Mucosa of descending colon (tissue), 3 donors: ENCODE data around the gene AEBP1. TPM values are rescaled to one million over a fixed set of nuclear protein-coding genes. Genes with fewer than 3 reads are reported as not detected.
A peak's percentile ranks its signal among the peaks of the same experiment; 100 is the strongest.

Experiments used
- ATAC-seq: fragments of 200-7000 bp; cut with Tn5 transposase; one replicate; pipeline ENCODE4 v1.9.1; 2020; ENCODE audit warnings: mild to moderate bottlenecking, moderate library complexity
- DNase-seq, 3 donors: peaks; one replicate each; pipeline ENCODE4 v3.0.0-alpha.2; 2020
- H3K36me3 ChIP-seq: fragments of 200-600 bp; one replicate; pipeline ENCODE4 v1.8.0; 2021; ENCODE audit warnings: low read depth, mild to moderate bottlenecking
- H3K4me1 ChIP-seq: fragments of 200-600 bp; one replicate; pipeline ENCODE4 v1.8.0; 2021; ENCODE audit warnings: low read depth, mild to moderate bottlenecking
- H3K4me3 ChIP-seq: fragments of 200-600 bp; one replicate; pipeline ENCODE4 v1.8.0; 2021; ENCODE audit warnings: mild to moderate bottlenecking
- H3K9me3 ChIP-seq: fragments of 200-600 bp; one replicate; pipeline ENCODE4 v1.8.0; 2021; ENCODE audit warnings: mild to moderate bottlenecking
- CTCF ChIP-seq: fragments of 200-600 bp; IDR thresholded peaks from one replicate; pipeline ENCODE4 v1.8.0; 2022; ENCODE audit warnings: antibody characterized with exemption, mild to moderate bottlenecking
- intact Hi-C, 2 donors: fragments of 100-400 bp; cut with DNase I in 1 of 2; cut with micrococcal nuclease in 1 of 2; formaldehyde crosslinking; loops; one replicate each; pipeline versions ENCODE4 v1.11.0 to v1.11.1; 2022; cut with DNase I, micrococcal nuclease
- total RNA-seq, 3 donors: library from RNA; stranded (reverse); fragmentation: NEBNext Ultra II Directional in 2 of 3; extraction: Animal tissue kit (Norgen Biotek cat#: 25700) in 2 of 3; gene quantifications; one replicate each; pipeline versions ENCODE4 v1.2.1 to v1.2.4, GENCODE V29; 2021 to 2023
- donor health status: DM: no; HTN: no; CAD: no; lungs with moderate emphysema.
- donor health status: DM: no; HTN: no; CAD: no.
- donor health status: DM: no; HTN: yes; CAD: no.

Gene AEBP1
- total RNA-seq, 3 donors from 2014 or later = 14.1 to 130 (median 42.2) TPM

DNA sequence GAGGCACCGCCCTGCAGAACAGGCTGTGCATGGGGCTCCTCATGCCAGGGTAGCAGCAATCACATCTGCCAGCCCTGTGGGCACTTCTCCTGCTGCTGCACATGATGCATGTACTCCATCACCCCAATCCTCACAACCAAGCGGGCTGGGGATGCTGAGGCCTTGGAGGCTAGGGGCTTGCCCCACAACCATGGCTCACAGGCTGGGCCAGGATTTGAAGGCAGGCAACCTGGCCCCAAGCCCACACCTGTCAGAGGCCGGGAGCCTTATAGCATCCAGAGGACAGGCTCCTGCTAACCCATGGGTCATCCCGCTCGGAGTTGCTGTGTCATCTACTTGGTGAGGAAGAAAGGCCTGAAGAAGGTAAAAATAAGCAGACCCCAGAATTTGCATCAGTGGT, 24.0 kb upstream of the AEBP1 start:
- peaks cover 9% of the 10 kb centered on the region for H3K4me1 ChIP-seq
- H3K4me3 ChIP-seq = no peak overlapping the region
- ATAC-seq = no peak
- no peaks in the 10 kb centered on the region for H3K36me3 ChIP-seq
- DNase-seq = peak in 1 of 3 donors; percentile 27
- no peaks in the 10 kb centered on the region for H3K9me3 ChIP-seq
- intact Hi-C loops = no loop called here
- no peak for TF ChIP-seq CTCF

DNA sequence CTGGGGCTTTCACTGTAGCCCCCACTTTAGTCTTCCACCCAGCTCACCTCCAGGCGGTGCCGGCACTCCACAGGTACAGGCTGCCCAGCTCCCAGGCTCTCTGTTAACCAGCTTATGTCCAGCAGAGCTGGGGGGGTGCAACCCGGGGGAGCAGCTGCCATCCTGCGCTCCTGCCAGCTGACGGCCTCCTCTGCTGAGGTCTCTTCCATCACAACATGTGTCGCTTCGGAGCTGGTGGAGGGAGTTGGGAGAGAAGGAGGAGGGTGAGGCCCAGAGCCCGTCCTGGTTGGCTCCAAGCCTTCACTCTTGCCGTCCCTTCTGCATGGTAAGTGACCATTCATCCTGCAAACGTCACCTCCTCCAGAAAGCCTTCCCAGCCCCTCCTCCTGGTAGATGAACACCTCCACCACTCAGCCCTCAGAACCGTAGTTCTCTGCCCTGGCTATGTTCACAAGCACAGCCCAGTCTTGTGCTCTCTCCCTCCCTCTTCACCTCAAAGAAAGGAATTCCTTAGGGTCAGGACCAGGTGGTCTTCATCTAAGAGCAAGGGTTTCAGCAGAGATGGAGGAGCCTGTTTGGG, 23.4 kb upstream of the AEBP1 start:
- ATAC-seq = no peak
- intact Hi-C loops = no loop called here

DNA sequence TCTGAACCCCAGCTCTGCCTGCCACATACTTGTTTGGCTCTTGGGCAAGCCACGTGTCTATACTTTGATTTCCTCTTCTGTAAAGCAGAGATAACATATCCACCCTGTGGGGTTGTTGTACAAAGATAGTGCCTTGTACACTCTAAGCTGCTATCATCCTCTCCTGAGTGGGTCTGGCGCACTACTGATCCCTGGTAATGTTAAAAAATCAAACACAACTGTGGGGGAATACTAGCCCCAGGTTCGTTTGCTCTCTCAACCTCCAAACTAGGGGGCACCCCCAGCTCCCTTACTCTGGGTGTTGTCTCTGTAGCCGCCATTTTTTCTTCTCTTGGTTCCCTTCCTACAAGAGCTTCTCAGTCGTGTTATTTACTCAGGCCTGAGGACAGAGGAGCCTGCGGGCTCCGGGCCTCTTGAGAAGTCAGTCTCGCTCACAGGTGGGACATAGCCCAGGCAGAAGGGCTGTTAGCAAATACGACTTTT, 22.8 kb upstream of the AEBP1 start:
- DNase-seq (peak in 1 of 3 donors; percentile 26), ATAC-seq (no peak)
- intact Hi-C loops = no loop called here
- Histone ChIP-seq H3K4me1 (peaks cover 9% of the 10 kb centered on the region), H3K4me3 (no peak overlapping the region), H3K36me3 (no peaks in the 10 kb centered on the region), H3K9me3 (no peaks in the 10 kb centered on the region)
- no peak for TF ChIP-seq CTCF

More for the DNA sequence above, 23.4 kb upstream of the AEBP1 start:
- TF ChIP-seq CTCF = no peak
- Histone ChIP-seq H3K9me3 (no peaks in the 10 kb centered on the region), H3K4me3 (no peak overlapping the region), H3K36me3 (no peaks in the 10 kb centered on the region), H3K4me1 (peaks cover 9% of the 10 kb centered on the region)
- peak in 1 of 3 donors; percentile 36 for DNase-seq

DNA sequence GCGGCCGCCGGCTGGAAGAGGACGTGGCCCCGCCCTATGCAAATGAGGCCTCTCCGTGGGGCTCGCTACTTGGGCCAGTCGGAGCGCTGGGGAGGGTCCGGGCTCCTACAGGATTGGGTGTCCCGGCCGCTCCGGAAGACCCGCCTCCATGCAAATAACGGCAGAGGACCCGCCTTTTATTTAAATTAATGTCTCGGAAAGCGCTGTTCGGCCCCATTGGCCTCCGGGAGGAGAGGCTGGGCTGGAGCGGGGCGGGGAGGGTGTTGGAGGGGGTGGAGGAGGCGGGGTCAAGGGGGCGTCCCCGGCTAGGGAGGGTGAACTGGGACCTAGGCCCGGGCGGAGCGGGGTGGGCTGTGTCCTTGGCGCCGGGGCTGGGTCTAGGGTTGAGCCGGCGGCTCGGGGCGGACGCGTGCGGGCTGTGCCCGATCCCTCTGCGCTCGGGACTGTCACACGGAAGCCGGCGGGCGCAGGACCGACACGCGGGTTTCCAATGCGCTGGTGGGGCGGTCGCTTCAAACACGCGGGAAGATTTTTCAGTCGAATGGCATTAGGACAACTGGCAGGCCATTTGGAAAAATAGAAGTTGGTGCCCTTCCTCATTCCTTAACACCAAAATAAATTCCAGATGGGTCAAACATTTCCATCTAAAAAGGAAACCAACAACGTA, 21.5 kb upstream of the AEBP1 start:
- ATAC-seq = peak; percentile 96
- no peak for TF ChIP-seq CTCF
- peak; percentile 97 to 100 (median 98) for DNase-seq
- intact Hi-C loops = no loop called here
- Histone ChIP-seq H3K4me3 (peak overlapping the region; percentile 48), H3K36me3 (no peaks in the 10 kb centered on the region), H3K9me3 (no peaks in the 10 kb centered on the region), H3K4me1 (peaks cover 9% of the 10 kb centered on the region)

GRCh38 chr7:44083796-44084195, 20.3 kb upstream of the AEBP1 start:
- Histone ChIP-seq H3K4me3 (no peak overlapping the region), H3K4me1 (peaks cover 9% of the 10 kb centered on the region), H3K9me3 (no peaks in the 10 kb centered on the region), H3K36me3 (no peaks in the 10 kb centered on the region)
- intact Hi-C loops = no loop called here
- TF ChIP-seq CTCF = no peak
- no peak for ATAC-seq
- DNase-seq = peak in 1 of 3 donors; percentile 16
